Measurements from ENCODE around the gene EFCAB6. TPM values are rescaled to one million over a fixed set of nuclear protein-coding genes. Genes with fewer than 3 reads are reported as not detected.

Gene EFCAB6
- total RNA-seq, 1 experiment from 2014 or later: 0.52 TPM

DNA sequence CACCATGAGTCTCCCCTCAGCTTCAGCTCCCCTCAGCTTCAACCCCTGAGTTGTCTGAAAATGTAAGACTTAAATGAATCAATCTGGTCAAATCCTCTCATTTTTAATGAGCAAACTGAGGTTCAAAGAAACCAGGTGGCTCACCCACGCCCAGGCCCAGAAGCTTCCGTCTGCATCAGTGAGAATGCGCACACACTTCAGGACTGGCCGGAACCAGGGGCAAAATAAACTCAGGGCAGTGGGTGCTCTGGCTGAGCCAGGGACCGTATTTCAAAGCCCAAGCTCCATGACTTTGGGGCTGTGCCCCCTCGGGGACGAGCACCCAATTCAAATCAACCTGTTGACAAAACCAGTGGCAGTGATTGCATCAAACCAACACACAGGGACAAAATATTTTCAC is 47.1 kb upstream of the EFCAB6 start (continued):
- TF ChIP-seq SP1 (IDR thresholded peaks at IDR 0.05; ENCODE audit: low read depth) (no peak), RAD21 (IDR thresholded peaks at IDR 0.05; ENCODE audit: low read depth) (no peak), ZFX (IDR thresholded peaks at IDR 0.05) (no peak), ZNF274 (IDR thresholded peaks at IDR 0.05; ENCODE audit: low read depth, low read length) (no peak), EZH2phosphoT487 (IDR thresholded peaks at IDR 0.05; ENCODE audit: borderline replicate concordance) (no peak), EGR1 (IDR thresholded peaks at IDR 0.05; ENCODE audit: low read depth) (no peak)

DNA sequence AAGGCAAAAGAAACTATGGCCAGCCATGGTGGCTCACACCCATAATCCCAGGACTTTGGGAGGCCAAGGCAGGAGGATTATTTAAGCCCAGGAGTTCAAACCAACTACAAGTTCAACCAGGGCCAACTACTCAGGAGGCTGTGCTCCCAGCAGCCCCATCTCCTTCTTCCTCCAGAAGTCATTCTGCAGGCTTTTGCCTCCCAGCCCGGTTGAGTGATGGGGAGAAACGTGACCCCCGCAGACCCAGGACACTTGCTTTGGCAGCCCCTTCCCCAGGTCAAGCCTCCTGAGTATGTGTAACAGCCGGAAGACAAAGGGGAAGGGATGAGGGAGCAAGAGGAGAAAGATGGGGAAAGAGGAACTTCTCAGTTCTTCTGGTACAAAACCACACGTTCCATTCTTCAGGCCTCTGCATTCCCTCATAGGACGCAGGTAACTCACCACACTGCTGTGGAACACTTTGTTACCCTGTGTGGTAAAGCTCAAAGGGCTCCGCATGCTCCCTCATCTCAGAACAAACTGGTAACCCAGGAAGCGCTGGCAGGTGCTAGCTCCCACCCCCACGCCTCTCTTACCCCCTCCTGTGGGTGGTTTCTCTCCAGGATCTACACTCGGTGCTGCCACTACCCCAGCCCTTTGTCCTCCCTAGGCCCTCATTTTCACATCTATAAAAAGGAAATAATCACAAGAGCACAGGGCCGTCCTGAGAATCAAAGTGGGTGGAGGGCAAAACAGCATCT is 46.2 kb upstream of the EFCAB6 start:
- peaks cover 75% of the 10 kb centered on the region for H3K79me2 ChIP-seq (ENCODE audit: insufficient read depth, low read length)
- no TSS peak for BruUV-seq (replicated peaks)
- DNase-seq (ENCODE audit: low read depth, low spot score): no peak
- H3K4me2 ChIP-seq (ENCODE audit: low read length): no peak overlapping the region
- no peak overlapping the region for H3K9ac ChIP-seq (ENCODE audit: low read length)
- peaks cover 0 to 3% of the 10 kb centered on the region in 2 experiments; a peak in 1 of 4 replicates for H3K9me3 ChIP-seq (ENCODE audit: control insufficient read depth in 1 of 2, insufficient read depth in 1 of 2, low read depth in 1 of 2, low read length in 2 of 2)
- intact Hi-C loops (cut with micrococcal nuclease): no loop called here
- no peak for ATAC-seq
- CTCF ChIA-PET: no interaction called here
- POLR2A ChIA-PET: no interaction called here
- no peaks in the 10 kb centered on the region for H4K20me1 ChIP-seq (ENCODE audit: insufficient read depth)
- peaks cover 0 to 18% of the 10 kb centered on the region in 2 experiments; a peak in 2 of 4 replicates for H3K4me1 ChIP-seq (ENCODE audit: control insufficient read depth in 1 of 2, insufficient read depth in 2 of 2, low read length in 2 of 2)
- no peak overlapping the region for H3K4me3 ChIP-seq (replicated peaks in 1 of 2; ENCODE audit: low read depth in 1 of 2, low read length in 2 of 2)
- H3K27ac ChIP-seq (ENCODE audit: low read depth, low read length): no peak overlapping the region
- TF ChIP-seq, protein P1, sequence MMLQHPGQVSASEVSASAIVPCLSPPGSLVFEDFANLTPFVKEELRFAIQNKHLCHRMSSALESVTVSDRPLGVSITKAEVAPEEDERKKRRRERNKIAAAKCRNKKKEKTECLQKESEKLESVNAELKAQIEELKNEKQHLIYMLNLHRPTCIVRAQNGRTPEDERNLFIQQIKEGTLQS (IDR thresholded peaks at IDR 0.05): no peak
- no peaks in the 10 kb centered on the region for H3K9me2 ChIP-seq (ENCODE audit: insufficient read depth)
- no peak overlapping the region for H2AFZ ChIP-seq (ENCODE audit: low read depth, low read length, poor library complexity, severe bottlenecking)
- H3K27me3 ChIP-seq (ENCODE audit: insufficient read depth, low read length): 0 out of 2 replicates have a peak, but pooled peaks cover 3% of the 10 kb centered on the region
- RAD21 ChIA-PET (ENCODE audit: low non-redundant PET in 1 of 2, low total read pairs in 2 of 2, uncharacterized antibody in 2 of 2, unreplicated experiment in 2 of 2): no interaction called here
- no peaks in the 10 kb centered on the region for H3K36me3 ChIP-seq (ENCODE audit: control insufficient read depth in 1 of 2, insufficient read depth in 2 of 2, low read length in 2 of 2)

DNA sequence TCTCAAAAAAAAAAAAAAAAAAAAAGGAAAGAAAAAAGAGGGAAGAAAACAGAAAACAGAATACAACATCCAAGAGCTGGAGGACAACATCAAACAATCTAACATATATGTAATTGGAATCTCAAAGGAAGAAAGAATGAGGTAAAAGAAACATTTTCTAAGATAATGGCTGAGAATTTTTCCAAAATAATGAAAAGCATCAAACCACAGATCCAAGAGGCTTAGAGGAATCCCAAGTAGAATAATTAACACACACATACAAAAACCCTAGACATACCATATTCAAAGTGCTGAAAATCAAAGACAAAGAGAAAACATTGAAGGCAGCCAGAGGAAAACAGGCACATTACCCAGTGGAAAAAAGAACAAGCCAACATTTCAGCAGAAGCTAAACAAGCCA is 45.3 kb upstream of the EFCAB6 start:
- TF ChIP-seq, protein P2, sequence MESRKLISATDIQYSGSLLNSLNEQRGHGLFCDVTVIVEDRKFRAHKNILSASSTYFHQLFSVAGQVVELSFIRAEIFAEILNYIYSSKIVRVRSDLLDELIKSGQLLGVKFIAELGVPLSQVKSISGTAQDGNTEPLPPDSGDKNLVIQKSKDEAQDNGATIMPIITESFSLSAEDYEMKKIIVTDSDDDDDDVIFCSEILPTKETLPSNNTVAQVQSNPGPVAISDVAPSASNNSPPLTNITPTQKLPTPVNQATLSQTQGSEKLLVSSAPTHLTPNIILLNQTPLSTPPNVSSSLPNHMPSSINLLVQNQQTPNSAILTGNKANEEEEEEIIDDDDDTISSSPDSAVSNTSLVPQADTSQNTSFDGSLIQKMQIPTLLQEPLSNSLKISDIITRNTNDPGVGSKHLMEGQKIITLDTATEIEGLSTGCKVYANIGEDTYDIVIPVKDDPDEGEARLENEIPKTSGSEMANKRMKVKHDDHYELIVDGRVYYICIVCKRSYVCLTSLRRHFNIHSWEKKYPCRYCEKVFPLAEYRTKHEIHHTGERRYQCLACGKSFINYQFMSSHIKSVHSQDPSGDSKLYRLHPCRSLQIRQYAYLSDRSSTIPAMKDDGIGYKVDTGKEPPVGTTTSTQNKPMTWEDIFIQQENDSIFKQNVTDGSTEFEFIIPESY (IDR thresholded peaks at IDR 0.05; ENCODE audit: extremely low read depth, insufficient replicate concordance, low read length): no peak
- TF ChIP-seq FOSL1 (IDR thresholded peaks at IDR 0.05; ENCODE audit: low read depth) (no peak), RAD21 (IDR thresholded peaks at IDR 0.05; ENCODE audit: low read depth) (no peak)
- Histone ChIP-seq H3K4me2 (ENCODE audit: low read length) (no peak overlapping the region), H3K9me3 (ENCODE audit: control insufficient read depth in 1 of 2, insufficient read depth in 1 of 2, low read depth in 1 of 2, low read length in 2 of 2) (peaks cover 0 to 3% of the 10 kb centered on the region in 2 experiments; a peak in 1 of 4 replicates), H4K20me1 (ENCODE audit: insufficient read depth) (no peaks in the 10 kb centered on the region), H3K27ac (ENCODE audit: low read depth, low read length) (no peak overlapping the region), H3K9ac (ENCODE audit: low read length) (no peak overlapping the region), H3K27me3 (ENCODE audit: insufficient read depth, low read length) (0 out of 2 replicates have a peak, but pooled peaks cover 2% of the 10 kb centered on the region), H3K9me2 (ENCODE audit: insufficient read depth) (no peaks in the 10 kb centered on the region), H3K4me1 (ENCODE audit: control insufficient read depth in 1 of 2, insufficient read depth in 2 of 2, low read length in 2 of 2) (peaks cover 0 to 13% of the 10 kb centered on the region in 2 experiments; a peak in 2 of 4 replicates), H3K79me2 (ENCODE audit: insufficient read depth, low read length) (peaks cover 85% of the 10 kb centered on the region), H3K36me3 (ENCODE audit: control insufficient read depth in 1 of 2, insufficient read depth in 2 of 2, low read length in 2 of 2) (no peaks in the 10 kb centered on the region), H3K4me3 (replicated peaks in 1 of 2; ENCODE audit: low read depth in 1 of 2, low read length in 2 of 2) (no peak overlapping the region), H2AFZ (ENCODE audit: low read depth, low read length, poor library complexity, severe bottlenecking) (no peak overlapping the region)
- no peak for ATAC-seq
- no peak for DNase-seq (ENCODE audit: low read depth, low spot score)
- intact Hi-C loops (cut with micrococcal nuclease): no loop called here
- no TSS peak for BruUV-seq (replicated peaks)
- POLR2A ChIA-PET: no interaction called here
- RAD21 ChIA-PET (ENCODE audit: low non-redundant PET in 1 of 2, low total read pairs in 2 of 2, uncharacterized antibody in 2 of 2, unreplicated experiment in 2 of 2): no interaction called here
- CTCF ChIA-PET: no interaction called here
